GM19452 (cell line): ENCODE data around the gene ABCA6.

Source experiments
- ATAC-seq: cut with Tn5 transposase; IDR thresholded peaks from one replicate; pipeline ENCODE4 v1.9.1; 2021; ENCODE audit not compliant: unreplicated experiment

The ABCA6 gene

GRCh38 chr17:69055334-69055733, 86.4 kb downstream of the ABCA6 start:
- ATAC-seq, result no peak

GRCh38 chr17:69050999-69051775, 90.5 kb downstream of the ABCA6 start:
- ATAC-seq, result no peak

- ATAC-seq, result no peak
These were observed 93.1 kb downstream of the ABCA6 start for GRCh38 chr17:69048634-69049033.

GRCh38 chr17:69047368-69048263, 94.1 kb downstream of the ABCA6 start:
- ATAC-seq, result no peak

- no peak for ATAC-seq
These were observed 95.4 kb downstream of the ABCA6 start for GRCh38 chr17:69046121-69046807.

- ATAC-seq, result no peak
These were observed 96.0 kb downstream of the ABCA6 start for GRCh38 chr17:69045646-69046045.

GRCh38 chr17:69044371-69044770, 97.3 kb downstream of the ABCA6 start:
- ATAC-seq, result no peak

GRCh38 chr17:69043098-69043734, 98.5 kb downstream of the ABCA6 start:
- no peak for ATAC-seq

GRCh38 chr17:69042308-69042707, 99.4 kb downstream of the ABCA6 start:
- no peak for ATAC-seq

- no peak for ATAC-seq
These were observed 109.9 kb downstream of the ABCA6 start for GRCh38 chr17:69031839-69032238.

GRCh38 chr17:69030169-69030568, 111.5 kb downstream of the ABCA6 start:
- no peak for ATAC-seq
